Stimulated activated CD4-positive, alpha-beta T cell treated with anti-CD3 and anti-CD28 coated beads, Interleukin-1b, Interleukin-23, amount 100 ng/mL, for 4 hours (primary cell): ENCODE data around the gene FPR2.
"Not testable (repeated sequence)": the region's sequence is repeated elsewhere in the genome, so short reads cannot be mapped to it uniquely, and the experiment has no call there.

Experiments
- DNase-seq, 2 donors: peaks; one replicate each; pipeline ENCODE4 v3.0.0-alpha.2; 2020; ENCODE audit warnings: low read depth in 2 of 2

FPR2 gene

DNA sequence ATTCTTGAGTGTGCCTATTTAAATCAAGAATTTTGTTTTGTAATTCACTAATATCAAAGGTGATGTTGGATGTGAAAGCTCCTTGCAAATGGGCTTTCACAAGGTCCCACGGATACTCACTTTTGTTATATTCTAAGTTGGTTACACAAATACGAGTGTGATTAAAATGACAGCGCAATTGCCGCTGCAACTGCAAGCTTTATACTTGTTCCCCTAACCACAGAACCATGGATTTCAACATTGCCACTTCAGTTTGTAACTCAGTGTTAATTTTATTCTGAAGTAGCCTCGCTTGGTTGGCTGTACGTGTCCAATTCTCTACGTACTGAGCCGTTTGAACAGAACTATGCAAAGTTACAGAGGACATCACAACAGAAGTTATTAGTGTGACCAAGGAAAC lies 44.4 kb downstream of the FPR2 start:
- not testable (repeated sequence) for DNase-seq

DNA sequence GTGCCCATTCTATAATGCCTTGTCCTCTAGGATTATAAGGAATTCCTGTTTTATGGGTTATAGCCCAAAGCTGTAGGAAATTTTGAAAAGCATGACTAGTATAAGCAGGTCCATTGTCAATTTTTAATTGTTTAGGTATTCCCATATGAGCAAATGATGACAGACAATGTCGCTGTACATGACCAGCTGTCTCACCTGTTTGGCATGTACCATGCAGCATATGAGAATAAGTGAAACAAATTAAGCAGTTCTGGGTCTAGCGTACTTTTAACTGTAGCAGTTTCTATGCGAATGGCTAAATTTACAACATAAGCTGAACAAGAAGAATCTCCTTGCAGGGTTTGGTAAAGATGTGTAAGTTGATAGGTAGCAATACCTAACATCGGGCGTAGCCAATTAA lies 45.6 kb downstream of the FPR2 start:
- DNase-seq: not testable (repeated sequence)

DNA sequence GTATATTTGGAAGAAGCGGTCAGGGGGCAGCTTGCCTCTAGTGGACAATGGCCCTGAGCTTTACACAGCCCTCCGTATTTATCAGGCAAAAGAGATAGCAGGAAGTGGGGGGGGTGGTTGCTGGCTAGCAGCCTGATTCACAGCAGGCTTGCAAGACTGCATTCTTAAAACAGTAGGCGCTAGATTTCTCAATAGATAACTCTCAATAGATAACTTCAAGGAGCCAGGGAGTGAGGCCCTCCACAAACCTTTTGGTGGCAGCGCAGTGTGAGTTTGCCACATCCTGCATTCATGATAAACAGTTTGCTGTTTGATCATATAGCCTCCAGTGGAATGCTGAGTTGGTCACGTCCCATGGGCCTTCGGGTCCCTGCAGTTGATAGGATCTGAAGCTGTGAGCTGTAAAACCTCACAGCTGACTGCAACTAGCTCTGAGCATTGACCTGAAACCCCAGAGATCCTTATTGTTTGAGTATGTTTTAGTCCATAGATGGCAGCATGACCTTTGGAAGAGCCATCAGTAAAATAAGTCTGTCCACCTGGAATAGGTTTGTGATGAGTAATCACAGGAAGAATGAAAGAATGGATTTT lies 46.2 kb downstream of the FPR2 start:
- no peak for DNase-seq

DNA sequence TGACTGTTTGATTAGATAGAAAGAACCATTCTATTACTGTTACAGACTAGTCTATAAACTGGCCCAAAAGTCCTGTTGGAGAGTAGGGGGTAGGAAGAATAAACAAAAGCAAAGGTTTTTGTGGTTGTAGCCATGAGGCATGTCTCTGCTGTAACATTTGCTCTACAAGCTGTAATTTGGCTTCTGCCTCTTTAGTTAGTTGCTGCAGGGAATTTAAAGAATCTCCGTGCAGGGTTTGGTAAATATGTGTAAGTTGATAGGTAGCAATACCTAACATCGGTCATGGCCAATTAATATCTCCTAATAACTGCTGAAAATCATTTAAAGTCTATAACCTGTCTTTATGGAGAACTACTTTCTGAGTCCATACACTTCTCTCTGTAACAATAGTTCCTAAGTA lies 46.9 kb downstream of the FPR2 start:
- DNase-seq: no peak

DNA sequence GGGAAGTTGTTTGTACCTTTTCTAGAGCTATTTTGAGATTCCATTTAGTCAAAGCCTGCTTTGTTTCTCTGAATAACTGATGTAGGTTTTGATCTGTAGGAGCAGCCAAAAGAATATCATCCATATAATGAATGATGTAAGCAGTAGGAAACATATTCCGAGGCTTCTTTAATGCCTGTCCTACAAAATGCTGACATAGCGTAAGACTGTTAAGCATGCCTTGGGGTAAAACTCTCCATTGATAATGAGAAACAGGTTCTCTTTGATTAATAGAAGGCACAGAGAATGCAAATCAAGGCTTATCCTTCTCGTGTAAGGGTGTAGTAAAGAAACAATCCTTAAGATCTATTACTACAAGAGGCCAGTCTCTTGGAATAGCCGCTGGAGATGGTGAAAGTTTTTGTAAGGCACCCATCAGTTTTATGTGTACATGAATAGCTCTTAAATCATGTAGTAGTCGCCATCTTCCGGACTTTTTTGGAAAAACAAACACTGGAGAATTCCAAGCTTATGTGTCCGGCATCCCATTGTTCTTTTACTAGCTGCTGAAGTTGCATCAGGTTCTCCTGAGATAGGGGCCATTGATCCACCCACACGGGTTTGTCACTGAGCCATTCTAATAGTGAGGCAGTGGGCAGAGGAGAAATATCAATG lies 47.5 kb downstream of the FPR2 start:
- DNase-seq: no peak

DNA sequence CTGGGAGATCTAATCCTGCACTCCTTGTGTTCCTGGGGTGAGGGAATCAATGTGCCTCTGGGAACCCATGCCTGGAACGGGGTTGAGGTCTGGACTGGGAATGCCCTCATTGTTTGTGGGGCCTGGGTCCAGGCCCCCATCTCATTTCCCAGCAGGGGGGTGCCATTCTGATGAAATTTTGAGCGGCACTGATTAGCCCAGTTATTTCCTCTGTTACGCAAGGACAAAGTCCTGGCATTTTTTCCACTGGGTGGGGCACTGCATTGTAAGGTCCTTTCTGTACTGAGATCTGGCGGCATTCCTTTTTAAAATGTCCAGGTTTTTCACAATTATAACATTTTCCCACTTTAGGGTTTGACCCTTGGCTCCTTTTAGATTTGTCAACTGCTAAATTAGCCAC lies 48.8 kb downstream of the FPR2 start:
- no peak for DNase-seq

DNA sequence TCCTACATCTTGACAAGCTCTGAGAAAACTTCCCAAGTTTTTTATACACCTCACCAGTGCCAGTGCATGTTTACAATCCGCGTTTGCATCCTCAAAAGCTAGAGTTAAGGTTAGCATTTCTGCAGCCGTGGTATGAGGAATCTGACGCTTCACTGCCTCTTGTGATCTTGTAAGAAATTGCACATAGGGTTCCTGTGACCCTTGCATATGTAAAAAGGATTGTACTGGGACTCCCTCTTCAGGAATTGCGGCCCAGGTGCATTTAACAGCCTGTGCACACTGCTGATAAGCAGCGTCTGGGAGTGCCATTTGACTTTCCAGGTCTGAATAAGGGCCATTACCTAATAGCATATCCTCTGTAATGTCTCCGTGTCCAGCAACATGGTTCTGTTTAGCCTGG lies 49.2 kb downstream of the FPR2 start:
- no peak for DNase-seq

DNA sequence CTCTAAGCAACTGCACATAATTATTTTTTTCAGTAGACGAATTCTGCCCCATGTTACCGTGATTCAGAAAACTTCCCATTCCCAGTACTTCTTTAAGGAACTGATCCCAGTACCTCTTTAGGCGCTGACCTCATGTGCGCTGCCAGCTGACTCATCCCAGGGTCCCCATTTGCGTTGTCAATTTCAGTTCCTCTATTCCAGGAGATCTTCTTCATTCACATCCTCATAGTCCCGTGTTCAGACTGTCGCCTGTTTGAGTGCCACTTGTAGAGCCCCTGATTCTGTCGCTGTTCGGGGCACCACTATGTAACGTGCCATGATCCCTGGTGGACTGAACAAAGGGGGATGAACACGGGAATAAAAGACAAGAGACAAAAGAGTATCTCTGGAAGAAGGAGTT lies 50.4 kb downstream of the FPR2 start:
- no peak for DNase-seq

DNA sequence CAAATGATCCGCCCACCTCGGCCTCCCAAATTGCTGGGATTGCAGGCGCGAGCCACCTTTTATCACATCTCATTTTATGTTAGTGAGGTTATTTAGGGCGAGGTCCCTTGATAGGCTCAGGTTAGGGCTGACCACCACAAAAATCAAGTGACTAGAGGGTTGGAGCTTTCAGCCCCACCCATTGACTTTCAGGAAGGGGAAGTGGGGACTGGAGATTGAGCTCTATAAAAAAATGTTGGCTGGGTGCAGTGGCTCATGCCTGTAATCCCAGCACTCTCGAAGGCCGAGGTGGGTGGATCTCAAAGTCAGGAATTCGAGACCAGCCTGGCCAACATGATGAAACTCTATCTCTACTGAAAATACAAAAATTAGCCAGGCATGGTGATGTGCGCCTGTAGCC lies 54.1 kb downstream of the FPR2 start:
- no peak for DNase-seq

DNA sequence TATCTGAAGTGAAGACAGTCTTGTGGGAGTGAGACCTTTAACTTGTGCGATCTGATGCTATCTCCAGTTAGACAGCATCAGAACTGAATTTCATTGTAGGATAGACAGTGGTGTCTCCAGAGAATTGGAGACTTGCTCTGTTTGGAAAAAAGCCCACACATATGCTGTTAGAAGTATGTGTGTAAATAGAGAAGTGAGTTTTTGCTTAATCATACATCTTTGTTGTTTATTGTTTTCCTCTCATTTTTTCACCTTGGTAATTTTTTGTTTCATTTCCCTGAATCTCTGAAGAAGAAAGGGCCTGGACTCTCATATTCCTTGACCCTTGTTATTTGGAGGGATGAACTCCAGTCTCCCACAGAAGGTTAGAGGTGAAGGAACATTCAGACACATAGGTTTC lies 55.7 kb downstream of the FPR2 start:
- no peak for DNase-seq

DNA sequence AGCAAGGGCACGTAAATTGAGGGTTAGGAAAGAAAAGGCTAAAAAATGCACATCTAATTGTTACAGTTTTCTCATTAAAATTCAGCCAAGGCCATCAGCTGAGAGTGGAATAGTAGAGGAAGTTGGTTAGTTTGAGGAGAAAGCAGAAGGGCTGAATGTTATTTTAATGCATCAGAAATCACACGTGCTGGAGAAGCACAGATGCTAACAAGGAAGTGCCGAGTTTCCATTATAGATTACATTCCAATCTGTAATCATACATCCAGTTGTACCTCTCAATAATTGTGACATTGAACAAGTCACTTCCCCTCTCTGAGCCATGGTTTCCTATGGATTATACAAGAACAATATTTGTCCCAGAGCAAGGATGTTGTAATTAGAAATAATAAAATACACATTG lies 59.0 kb downstream of the FPR2 start:
- DNase-seq: no peak
